K562 (cell line): ENCODE results near the gene TSR3. TPM values are rescaled to one million over a fixed set of nuclear protein-coding genes. Genes with fewer than 3 reads are reported as not detected.
A peak's percentile ranks its signal among the peaks of the same experiment; 100 is the strongest.

ENCODE experiments used
- CBFA2T2 ChIP-seq: fragments of 450-650 bp; conservative IDR thresholded peaks from 2 replicates; pipeline ENCODE4 v1.6.1; 2017; ENCODE audit warnings: mild to moderate bottlenecking
- CEBPB ChIP-seq: fragments of 450-650 bp; IDR thresholded peaks from 2 replicates; pipeline ENCODE4 v1.6.1; 2016; ENCODE audit warnings: missing genetic modification characterization, missing compliant biosample characterization
- COPS2 ChIP-seq: fragments of 450-650 bp; conservative IDR thresholded peaks from 2 replicates; pipeline ENCODE4 v1.6.1; 2016; ENCODE audit warnings: mild to moderate bottlenecking, moderate library complexity
- DACH1 ChIP-seq: fragments of 450-650 bp; IDR thresholded peaks from 2 replicates; pipeline ENCODE4 v1.6.1; 2018; ENCODE audit not compliant: partially characterized antibody
- DPF2 ChIP-seq: fragments of 450-650 bp; IDR thresholded peaks from 2 replicates; pipeline ENCODE4 v1.6.1; 2016
- E2F5 ChIP-seq: sonication (generic); formaldehyde crosslinking; IDR thresholded peaks from 2 replicates; pipeline ENCODE4 v1.8.0; 2022; ENCODE audit warnings: mild to moderate bottlenecking, missing genetic modification reagents
- ETV6 ChIP-seq, 3 experiments: fragments of 150-350 bp in 1 of 3; sonication (generic) in 1 of 3; formaldehyde crosslinking in 1 of 3; IDR thresholded peaks; 2 replicates each; pipeline versions ENCODE4 v1.6.1 to v1.8.0; 2014 to 2022; ENCODE audit warnings: borderline replicate concordance in 2 of 3, low read depth in 2 of 3, antibody characterized with exemption in 1 of 3, low read length in 1 of 3, mild to moderate bottlenecking in 1 of 3, missing genetic modification reagents in 1 of 3
- HDGF ChIP-seq: fragments of 450-650 bp; IDR thresholded peaks from 2 replicates; pipeline ENCODE4 v1.6.1; 2016
- MAFF ChIP-seq: IDR thresholded peaks from 2 replicates; pipeline ENCODE4 v1.6.1; 2012; ENCODE audit warnings: low read length, improper control_type of control experiment
- MAZ ChIP-seq, 2 experiments: fragments of 450-650 bp in 1 of 2; sonication (generic) in 1 of 2; formaldehyde crosslinking; IDR thresholded peaks in 1 of 2; conservative IDR thresholded peaks in 1 of 2; 2 replicates each; pipeline versions ENCODE4 v1.4.0 to v1.5.0; 2020; ENCODE audit warnings: mild to moderate bottlenecking in 1 of 2, missing genetic modification reagents in 1 of 2
- NR2C1 ChIP-seq, 2 experiments: fragments of 450-650 bp; IDR thresholded peaks; 2 replicates each; pipeline ENCODE4 v1.6.1; 2017; ENCODE audit warnings: mild to moderate bottlenecking in 2 of 2, antibody characterized with exemption in 1 of 2, inconsistent platforms in 1 of 2, missing compliant biosample characterization in 1 of 2, missing genetic modification characterization in 1 of 2
- PCBP2 ChIP-seq: fragments of 200-400 bp; formaldehyde crosslinking; IDR thresholded peaks from 2 replicates; pipeline ENCODE4 v1.6.1; 2018; ENCODE audit warnings: low read length, low read depth, mild to moderate bottlenecking, moderate library complexity; ENCODE audit not compliant: poor library complexity, severe bottlenecking
- POLR2G ChIP-seq: fragments of 200-400 bp; formaldehyde crosslinking; IDR thresholded peaks from 2 replicates; pipeline ENCODE4 v1.6.1; 2017; ENCODE audit warnings: low read depth, mild to moderate bottlenecking, antibody characterized with exemption, low read length, moderate library complexity
- RBFOX2 ChIP-seq: fragments of 200-400 bp; formaldehyde crosslinking; IDR thresholded peaks from 2 replicates; pipeline ENCODE4 v1.6.1; 2017; ENCODE audit warnings: low read depth, mild to moderate bottlenecking, low read length, moderate library complexity
- RNF219 ChIP-seq: fragments of 250-450 bp; sonication (Bioruptor Pico); IDR thresholded peaks from 2 replicates; pipeline ENCODE4 v1.5.0; 2022; ENCODE audit warnings: mild to moderate bottlenecking
- TARDBP ChIP-seq: fragments of 450-650 bp; IDR thresholded peaks from 2 replicates; pipeline ENCODE4 v1.6.1; 2016
- U2AF1 ChIP-seq: fragments of 200-400 bp; formaldehyde crosslinking; optimal IDR thresholded peaks from 2 replicates; pipeline ENCODE3; 2017; ENCODE audit warnings: mild to moderate bottlenecking, low read depth, low read length, moderate library complexity
- ZNF133 ChIP-seq: fragments of 250-450 bp; sonication (Bioruptor Pico); IDR thresholded peaks from 2 replicates; pipeline ENCODE4 v1.4.0; 2020; ENCODE audit warnings: mild to moderate bottlenecking
- ZNF253 ChIP-seq: fragments of 250-450 bp; sonication (Bioruptor Pico); conservative IDR thresholded peaks from 2 replicates; pipeline ENCODE4 v1.6.1; 2021; ENCODE audit warnings: mild to moderate bottlenecking
- ZNF512 ChIP-seq: IDR thresholded peaks from 2 replicates; pipeline ENCODE4 v1.6.1; 2016; ENCODE audit warnings: missing genetic modification characterization, missing compliant biosample characterization
- ZNF561 ChIP-seq: fragments of 450-650 bp; formaldehyde crosslinking; conservative IDR thresholded peaks from 2 replicates; pipeline ENCODE4 v1.4.0; 2020; ENCODE audit warnings: mild to moderate bottlenecking, moderate library complexity
- ZNF76 ChIP-seq: fragments of 250-450 bp; sonication (Bioruptor Pico); IDR thresholded peaks from 2 replicates; pipeline ENCODE4 v1.4.0; 2020; ENCODE audit warnings: mild to moderate bottlenecking, moderate library complexity, borderline replicate concordance
- ZNF77 ChIP-seq: fragments of 250-450 bp; sonication (Bioruptor Pico); IDR thresholded peaks from 2 replicates; pipeline ENCODE4 v1.5.0; 2020
- ZZZ3 ChIP-seq: fragments of 450-650 bp; IDR thresholded peaks from 2 replicates; pipeline ENCODE4 v1.6.1; 2016; ENCODE audit warnings: antibody characterized with exemption, mild to moderate bottlenecking, moderate library complexity
- polyA plus RNA-seq, 8 experiments: library from polyadenylated mRNA; depleted of rRNA in 4 of 8; stranded (reverse) in 5 of 8; unstranded in 3 of 8; fragments of >200 nt; fragmentation: Nextera tagmentation in 2 of 8; fragmentation: Illumina TruSeq in 1 of 8; extraction: Ambion mirVana in 2 of 8; extraction: Trizol in 1 of 8; gene quantifications; 2 replicates each; pipeline versions ENCODE4 v1.2.1 to v1.2.3, GENCODE V29; 2011 to 2014; ENCODE audit warnings: inconsistent platforms in 1 of 8, missing spikeins in 1 of 8
- total RNA-seq, 7 experiments: library from RNA; depleted of rRNA in 6 of 7; stranded (reverse); fragments of >200 nt in 6 of 7; fragmentation: Illumina TruSeq in 2 of 7; extraction: Trizol in 2 of 7; gene quantifications; 2 replicates each; pipeline versions ENCODE4 v1.2.1 to v1.2.3, GENCODE V29; 2011 to 2021; ENCODE audit warnings: low replicate concordance in 1 of 7
- TF ChIP-seq, protein P1 (sequence below): fragments of 250-450 bp; sonication (Bioruptor Pico); IDR thresholded peaks from 2 replicates; pipeline ENCODE4 v1.8.0; 2021; ENCODE audit warnings: moderate library complexity, mild to moderate bottlenecking, inconsistent platforms

The TSR3 gene
- total and polyA plus RNA-seq, 9 of the 15 experiments (the other 6 are each of a cell fraction or from before 2014, with no cell fraction given): 1.5 to 74.8 (median 16.5) TPM

DNA sequence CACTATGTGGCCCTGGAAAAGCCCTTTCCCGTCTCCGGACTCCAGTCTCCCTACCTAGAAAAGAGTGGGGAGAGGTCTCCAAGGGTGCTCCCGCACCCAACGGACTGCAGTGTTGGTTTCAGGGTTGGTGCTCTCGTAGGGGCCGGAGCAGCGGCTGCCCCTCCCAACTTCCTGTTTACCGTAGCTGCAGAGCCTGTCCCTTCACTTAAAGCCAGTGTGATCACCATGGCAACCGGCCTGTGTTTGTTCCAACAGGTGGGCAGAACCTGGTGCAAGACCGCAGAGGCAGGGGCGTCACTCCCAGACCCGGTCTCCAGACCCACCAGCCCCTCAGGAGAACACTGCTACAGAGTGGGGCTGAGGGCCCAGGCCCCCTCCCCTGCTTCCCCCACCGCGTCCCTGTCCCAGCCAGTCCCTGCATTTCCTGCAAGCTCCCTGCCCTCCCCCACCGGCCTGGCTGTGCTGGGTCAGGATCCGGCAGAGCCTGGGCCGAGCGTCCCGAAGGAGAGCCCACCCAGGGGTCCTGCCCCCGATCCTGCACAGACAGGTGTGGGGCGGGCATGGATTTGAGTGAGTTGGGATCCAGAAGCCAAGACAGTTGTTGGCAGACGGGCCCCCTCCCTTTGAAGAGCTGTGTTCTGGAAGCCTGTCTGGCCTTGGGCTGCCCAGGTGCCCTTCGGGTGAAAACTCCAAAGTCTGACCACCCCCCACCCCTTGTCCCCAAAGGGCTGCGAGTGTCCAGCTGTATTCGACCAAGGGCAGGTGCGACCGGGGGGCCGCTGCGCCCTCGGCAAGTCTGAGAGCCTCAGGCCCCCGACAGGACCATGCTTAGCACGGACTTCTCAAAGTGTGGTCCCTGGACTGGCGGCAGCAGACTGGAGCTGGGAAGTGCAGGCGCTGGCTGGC lies 19.7 kb downstream of the TSR3 start (continued):
- TF ChIP-seq ZZZ3 (no peak), ETV6 (IDR thresholded peaks at IDR 0.05; ENCODE audit: borderline replicate concordance in 1 of 2, low read depth in 2 of 2, low read length in 1 of 2) (no peak), ETV6 (CRISPR knock-in tag; IDR thresholded peaks at IDR 0.05; ENCODE audit: borderline replicate concordance) (no peak), ZNF561 (CRISPR knock-in tag) (no peak), ZNF133 (CRISPR knock-in tag) (no peak), DPF2 (peak; percentile 47; the same call in 1 of the 2 replicates), HDGF (no peak), CEBPB (tag) (no peak), ZNF253 (CRISPR knock-in tag) (no peak), PCBP2 (no peak), CBFA2T2 (no peak), ZNF76 (CRISPR knock-in tag) (no peak), NR2C1 (IDR thresholded peaks at IDR 0.05) (no peak), NR2C1 (tag; IDR thresholded peaks at IDR 0.05) (no peak), RBFOX2 (peak; percentile 63), RNF219 (CRISPR knock-in tag) (no peak), MAZ (CRISPR knock-in tag; conservative IDR thresholded peaks at IDR 0.05 in 1 of 2, IDR thresholded peaks at IDR 0.05 in 1 of 2) (peak; percentile 80 to 95), ZNF512 (tag) (no peak), U2AF1 (no peak), COPS2 (no peak), MAFF (no peak), ZNF77 (CRISPR knock-in tag) (no peak), DACH1 (no peak), TARDBP (no peak), POLR2G (peak; percentile 41), E2F5 (CRISPR knock-in tag) (no peak)
- TF ChIP-seq, protein P1, sequence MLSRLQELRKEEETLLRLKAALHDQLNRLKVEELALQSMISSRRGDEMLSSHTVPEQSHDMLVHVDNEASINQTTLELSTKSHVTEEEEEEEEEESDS (CRISPR knock-in tag): no peak
